ENCODE data around the gene POU3F3.

Gene POU3F3

GRCh38 chr2:104818264-104818663 is 35.7 kb upstream of the POU3F3 start:
- Histone ChIP-seq H3K9me3 (ENCODE audit: severe bottlenecking) (no peaks in the 10 kb centered on the region), H3K27ac (ENCODE audit: poor library complexity, severe bottlenecking) (no peak overlapping the region), H3K36me3 (ENCODE audit: low read depth) (no peaks in the 10 kb centered on the region), H3K4me1 (ENCODE audit: insufficient read depth, poor library complexity, severe bottlenecking) (no peaks in the 10 kb centered on the region), H3K4me3 (ENCODE audit: severe bottlenecking) (no peak overlapping the region), H3K27me3 (ENCODE audit: insufficient read depth, poor library complexity, severe bottlenecking) (no peaks in the 10 kb centered on the region)
- DNase-seq (ENCODE audit: low spot score): no peak
- no peak for TF ChIP-seq CTCF (IDR thresholded peaks at IDR 0.05; ENCODE audit: poor library complexity, severe bottlenecking)
- ATAC-seq (ENCODE audit: low read depth): no peak

DNA sequence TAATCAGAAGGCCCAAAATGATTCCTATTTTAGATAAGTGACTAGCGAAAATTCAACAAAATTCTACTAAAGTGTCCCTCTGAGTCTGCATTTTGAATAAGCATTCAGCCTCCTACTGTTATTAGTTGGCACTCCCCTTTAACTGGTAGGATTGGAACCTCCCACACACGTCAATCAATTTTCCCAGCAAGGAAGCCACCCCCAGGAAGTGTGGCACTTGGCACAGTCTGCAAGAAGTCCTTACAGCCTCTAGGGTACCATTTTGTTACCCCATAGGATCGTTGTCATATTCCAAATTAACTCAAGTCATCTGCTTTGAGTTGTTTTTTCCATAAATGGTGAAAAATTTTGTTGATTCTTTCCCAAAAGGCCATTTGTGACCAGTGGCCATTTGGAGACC is 33.8 kb upstream of the POU3F3 start:
- H3K27ac ChIP-seq (ENCODE audit: poor library complexity, severe bottlenecking): no peak overlapping the region
- H3K4me1 ChIP-seq (ENCODE audit: insufficient read depth, poor library complexity, severe bottlenecking): no peaks in the 10 kb centered on the region
- DNase-seq (ENCODE audit: low spot score) (no peak), ATAC-seq (ENCODE audit: low read depth) (no peak)
- no peak for TF ChIP-seq CTCF (IDR thresholded peaks at IDR 0.05; ENCODE audit: poor library complexity, severe bottlenecking)
- H3K27me3 ChIP-seq (ENCODE audit: insufficient read depth, poor library complexity, severe bottlenecking): no peaks in the 10 kb centered on the region
- H3K4me3 ChIP-seq (ENCODE audit: severe bottlenecking): no peak overlapping the region
- no peaks in the 10 kb centered on the region for H3K9me3 ChIP-seq (ENCODE audit: severe bottlenecking)
- no peaks in the 10 kb centered on the region for H3K36me3 ChIP-seq (ENCODE audit: low read depth)

- no peak for TF ChIP-seq CTCF (IDR thresholded peaks at IDR 0.05; ENCODE audit: poor library complexity, severe bottlenecking)
- H3K4me1 ChIP-seq (ENCODE audit: insufficient read depth, poor library complexity, severe bottlenecking): no peaks in the 10 kb centered on the region
- ATAC-seq (ENCODE audit: low read depth) (peak; percentile 76), DNase-seq (ENCODE audit: low spot score) (no peak)
- no peaks in the 10 kb centered on the region for H3K9me3 ChIP-seq (ENCODE audit: severe bottlenecking)
- H3K36me3 ChIP-seq (ENCODE audit: low read depth): no peaks in the 10 kb centered on the region
- H3K4me3 ChIP-seq (ENCODE audit: severe bottlenecking): no peak overlapping the region
- peak overlapping the region; percentile 53 for H3K27ac ChIP-seq (ENCODE audit: poor library complexity, severe bottlenecking)
- no peaks in the 10 kb centered on the region for H3K27me3 ChIP-seq (ENCODE audit: insufficient read depth, poor library complexity, severe bottlenecking)
Observed at GRCh38 chr2:104825124-104825865, 28.6 kb upstream of the POU3F3 start.

DNA sequence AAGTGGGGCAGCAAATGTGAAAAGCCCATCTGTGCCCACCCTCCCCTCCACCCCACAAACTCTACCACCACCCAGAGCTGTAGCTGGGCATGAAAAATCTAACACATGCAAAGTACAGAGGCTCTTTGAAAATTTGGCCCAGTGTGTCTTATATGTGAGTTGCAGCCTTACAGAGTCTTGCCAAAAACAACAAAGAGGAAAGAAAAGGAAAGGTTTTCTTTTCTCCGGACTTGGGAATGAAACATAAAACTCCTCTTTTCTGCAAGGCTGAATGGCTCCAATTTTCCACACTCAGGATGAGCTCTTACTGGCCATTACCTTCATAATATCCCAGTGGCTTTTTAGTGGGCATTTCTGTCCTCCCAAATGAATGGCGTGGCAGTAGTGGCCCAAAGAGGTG is 27.9 kb upstream of the POU3F3 start:
- Histone ChIP-seq H3K27ac (ENCODE audit: poor library complexity, severe bottlenecking) (peak overlapping the region; percentile 53), H3K36me3 (ENCODE audit: low read depth) (no peaks in the 10 kb centered on the region), H3K9me3 (ENCODE audit: severe bottlenecking) (no peaks in the 10 kb centered on the region), H3K27me3 (ENCODE audit: insufficient read depth, poor library complexity, severe bottlenecking) (no peaks in the 10 kb centered on the region), H3K4me3 (ENCODE audit: severe bottlenecking) (no peak overlapping the region), H3K4me1 (ENCODE audit: insufficient read depth, poor library complexity, severe bottlenecking) (no peaks in the 10 kb centered on the region)
- ATAC-seq (ENCODE audit: low read depth) (no peak), DNase-seq (ENCODE audit: low spot score) (no peak)
- TF ChIP-seq CTCF (IDR thresholded peaks at IDR 0.05; ENCODE audit: poor library complexity, severe bottlenecking): no peak

DNA sequence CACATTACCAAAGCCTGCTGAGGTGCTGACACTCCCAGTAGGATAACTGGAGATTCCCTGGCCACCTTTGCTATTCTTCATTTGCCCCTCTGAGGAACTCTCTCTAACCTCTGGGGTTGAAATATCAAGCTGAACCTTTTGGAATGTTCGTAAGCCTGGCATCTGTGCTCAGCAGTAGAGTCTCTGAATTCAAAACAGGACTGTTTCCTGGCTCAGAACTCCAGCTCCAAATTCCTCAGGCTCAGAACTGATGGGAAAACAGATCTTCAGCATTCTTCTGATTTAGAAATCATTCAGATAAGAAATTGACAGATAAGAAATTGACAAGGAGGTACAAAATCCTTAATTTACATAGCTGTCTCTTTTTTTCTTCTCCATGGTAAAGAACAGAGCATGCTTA is 22.2 kb upstream of the POU3F3 start:
- no peak for TF ChIP-seq CTCF (IDR thresholded peaks at IDR 0.05; ENCODE audit: poor library complexity, severe bottlenecking)
- Histone ChIP-seq H3K27ac (ENCODE audit: poor library complexity, severe bottlenecking) (no peak overlapping the region), H3K9me3 (ENCODE audit: severe bottlenecking) (no peaks in the 10 kb centered on the region), H3K4me3 (ENCODE audit: severe bottlenecking) (no peak overlapping the region), H3K36me3 (ENCODE audit: low read depth) (no peaks in the 10 kb centered on the region), H3K27me3 (ENCODE audit: insufficient read depth, poor library complexity, severe bottlenecking) (peaks cover 13% of the 10 kb centered on the region), H3K4me1 (ENCODE audit: insufficient read depth, poor library complexity, severe bottlenecking) (no peaks in the 10 kb centered on the region)
- no peak for DNase-seq (ENCODE audit: low spot score)
- ATAC-seq (ENCODE audit: low read depth): no peak
